Kidney glomerular epithelial cell (primary cell): ENCODE data around the gene CD163L1.

Experiments used
- DNase-seq: peaks from one replicate; lab custom pipeline; 2025; lab: John Stamatoyannopoulos, UW

The CD163L1 gene

GRCh38 chr12:7324176-7324575 is 119.8 kb downstream of the CD163L1 start:
- no peak for DNase-seq

- no peak for DNase-seq
These were observed 121.4 kb downstream of the CD163L1 start for GRCh38 chr12:7322599-7322998.

- no peak for DNase-seq
These were observed 122.3 kb downstream of the CD163L1 start for GRCh38 chr12:7321624-7322023.

GRCh38 chr12:7319930-7320329 is 124.0 kb downstream of the CD163L1 start:
- no peak for DNase-seq

GRCh38 chr12:7310070-7310469 is 133.9 kb downstream of the CD163L1 start:
- no peak for DNase-seq
